Prostate gland (tissue), 2 donors: ENCODE results near the gene LRRC71.

Source experiments
- CTCF ChIP-seq, 4 experiments: fragments of 200-600 bp in 2 of 4; fragments of 450-650 bp in 2 of 4; sonication (generic) in 2 of 4; IDR thresholded peaks; 1 replicate in 3 of 4; 2 replicates in 1 of 4; pipeline ENCODE4 v1.5.1; 2016 to 2019; ENCODE audit warnings: antibody characterized with exemption in 4 of 4, mild to moderate bottlenecking in 2 of 4, moderate library complexity in 2 of 4
- POLR2AphosphoS5 ChIP-seq: sonication (generic); formaldehyde crosslinking; IDR thresholded peaks from one replicate; pipeline ENCODE4 v1.6.1; 2017; ENCODE audit warnings: antibody characterized with exemption

GRCh38 chr1:156963621-156964020, 43.2 kb downstream of the LRRC71 start:
- TF ChIP-seq POLR2AphosphoS5 (no peak), CTCF (IDR thresholded peaks at IDR 0.05) (no peak)
